HG02885 (cell line): ENCODE results near the gene TERT.

ENCODE experiments used
- ATAC-seq: cut with Tn5 transposase; IDR thresholded peaks from one replicate; pipeline ENCODE4 v1.9.1; 2021; ENCODE audit warnings: mild to moderate bottlenecking; ENCODE audit not compliant: unreplicated experiment, poor library complexity

TERT gene

GRCh38 chr5:1224631-1225030 lies 70.2 kb downstream of the TERT start:
- no peak for ATAC-seq

DNA sequence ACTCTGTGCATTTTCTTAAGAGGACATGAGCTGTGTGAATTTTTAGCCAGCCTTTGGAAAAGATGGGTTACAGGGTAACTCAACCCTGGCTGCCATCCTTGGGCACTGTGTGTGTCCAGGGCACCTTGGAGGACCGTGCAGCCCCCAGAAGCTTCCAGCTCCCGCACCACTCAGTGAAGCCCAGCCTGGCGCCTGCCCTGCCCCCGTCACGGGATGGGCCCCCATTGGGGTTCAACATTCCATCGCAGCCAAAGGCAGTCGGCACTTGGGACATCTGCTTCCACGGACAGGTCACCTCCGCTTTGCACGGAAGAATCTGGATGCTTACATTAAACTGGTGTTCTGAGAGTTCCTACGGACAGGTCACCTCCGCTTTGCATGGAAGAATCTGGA lies 71.6 kb downstream of the TERT start:
- no peak for ATAC-seq

DNA sequence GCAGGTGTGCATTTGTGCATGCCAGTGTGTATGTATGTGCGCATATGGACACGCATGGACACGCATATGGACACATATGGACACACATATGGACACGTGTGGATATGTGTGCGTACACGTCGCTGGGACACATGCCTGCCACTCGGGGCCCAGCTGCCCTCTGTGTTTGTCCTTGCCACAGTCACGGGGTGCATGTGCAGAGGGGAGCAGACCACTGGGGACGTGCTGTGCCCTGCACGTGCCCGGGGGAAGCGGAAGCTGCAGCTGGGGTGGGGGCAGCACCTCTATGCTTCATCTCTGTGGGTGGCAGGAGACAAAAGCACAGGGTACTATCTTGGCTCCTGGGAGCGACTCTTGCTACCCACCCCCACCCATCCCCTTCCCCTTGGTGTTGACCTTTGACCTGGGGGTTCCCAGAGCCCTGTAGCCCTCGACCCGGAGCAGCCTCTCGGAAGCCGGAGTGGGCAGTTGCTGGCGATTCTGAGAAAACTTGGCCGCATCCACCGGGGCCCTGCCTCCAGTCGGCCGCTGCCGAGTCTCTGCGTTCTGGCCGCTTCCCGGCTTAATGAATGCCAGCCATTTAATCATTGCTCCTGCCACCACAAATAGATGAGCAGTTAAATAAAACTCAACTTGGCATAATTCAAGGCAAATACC lies 72.1 kb downstream of the TERT start:
- ATAC-seq = no peak

GRCh38 chr5:1222147-1222546 lies 72.7 kb downstream of the TERT start:
- ATAC-seq = no peak

GRCh38 chr5:1221721-1222120 lies 73.1 kb downstream of the TERT start:
- no peak for ATAC-seq

GRCh38 chr5:1220831-1221230 lies 74.0 kb downstream of the TERT start:
- ATAC-seq = no peak

- no peak for ATAC-seq
These were observed 74.5 kb downstream of the TERT start for GRCh38 chr5:1220351-1220750.

GRCh38 chr5:1219768-1220100 lies 75.1 kb downstream of the TERT start:
- ATAC-seq = no peak

- ATAC-seq = no peak
These were observed 75.6 kb downstream of the TERT start for GRCh38 chr5:1219098-1219767.

DNA sequence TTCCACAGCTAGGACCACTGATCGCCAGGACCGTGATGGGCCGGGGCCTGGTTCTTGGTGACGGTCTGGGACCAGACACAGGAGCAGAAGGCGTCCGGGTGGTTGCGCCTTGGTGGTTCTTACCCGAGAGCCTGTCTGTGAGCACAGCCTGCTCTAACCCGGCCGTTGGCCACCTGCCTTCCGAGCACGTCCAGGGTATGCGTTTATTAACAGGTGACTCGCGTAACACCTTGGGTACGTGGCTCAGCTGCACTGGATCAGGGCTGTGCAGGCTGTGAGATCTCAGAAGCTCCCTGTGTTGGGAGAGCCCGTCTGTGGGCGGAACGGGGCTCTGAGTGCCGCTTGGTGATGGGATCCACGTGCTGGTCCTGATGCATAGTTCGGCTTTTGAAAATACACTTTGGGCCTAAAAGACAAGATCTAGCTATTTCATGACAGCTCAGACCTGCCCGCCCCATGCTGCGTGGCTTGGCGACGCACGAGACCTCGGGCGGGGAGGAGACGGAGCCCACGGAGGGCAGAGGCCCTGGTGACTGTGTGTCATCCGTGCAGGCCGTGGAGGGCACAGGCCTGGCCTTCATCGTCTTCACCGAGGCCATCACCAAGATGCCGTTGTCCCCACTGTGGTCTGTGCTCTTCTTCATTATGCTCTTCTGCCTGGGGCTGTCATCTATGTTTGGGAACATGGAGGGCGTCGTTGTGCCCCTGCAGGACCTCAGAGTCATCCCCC lies 76.4 kb downstream of the TERT start:
- no peak for ATAC-seq

- no peak for ATAC-seq
These were observed 77.2 kb downstream of the TERT start for GRCh38 chr5:1217596-1218206.

- ATAC-seq = no peak
These were observed 78.0 kb downstream of the TERT start for GRCh38 chr5:1216918-1217295.

GRCh38 chr5:1216211-1216917 lies 78.5 kb downstream of the TERT start:
- ATAC-seq = no peak

- no peak for ATAC-seq
These were observed 79.4 kb downstream of the TERT start for GRCh38 chr5:1215320-1216096.

- ATAC-seq = no peak
These were observed 80.0 kb downstream of the TERT start for GRCh38 chr5:1214936-1215220.

- ATAC-seq = no peak
These were observed 80.5 kb downstream of the TERT start for GRCh38 chr5:1214163-1214935.

DNA sequence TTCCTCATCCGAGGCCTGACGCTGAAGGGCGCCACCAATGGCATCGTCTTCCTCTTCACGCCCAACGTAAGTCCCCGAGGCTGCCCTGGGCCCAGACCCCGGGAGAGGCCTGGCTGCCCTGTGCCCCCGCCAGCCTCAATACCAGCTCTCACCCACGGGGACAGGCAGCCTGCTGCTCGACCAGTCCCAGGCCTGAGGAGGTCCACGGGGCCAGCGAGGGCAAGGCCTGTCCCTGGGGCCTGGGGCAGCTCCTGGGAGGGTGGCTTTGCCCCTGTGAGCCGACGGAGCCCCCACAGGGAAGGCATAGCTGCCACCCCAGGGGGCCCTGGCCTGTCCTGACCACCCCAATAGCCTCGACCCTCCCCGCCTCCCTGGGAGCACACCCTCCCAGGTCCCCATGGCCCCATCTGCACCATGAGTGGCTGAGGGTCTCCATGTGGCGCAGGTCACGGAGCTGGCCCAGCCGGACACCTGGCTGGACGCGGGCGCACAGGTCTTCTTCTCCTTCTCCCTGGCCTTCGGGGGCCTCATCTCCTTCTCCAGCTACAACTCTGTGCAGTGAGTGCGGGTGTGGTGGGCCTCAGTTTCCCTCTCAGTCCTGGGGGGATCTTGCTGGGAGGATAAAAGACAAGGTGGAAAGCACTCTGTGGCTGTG lies 81.2 kb downstream of the TERT start:
- no peak for ATAC-seq

DNA sequence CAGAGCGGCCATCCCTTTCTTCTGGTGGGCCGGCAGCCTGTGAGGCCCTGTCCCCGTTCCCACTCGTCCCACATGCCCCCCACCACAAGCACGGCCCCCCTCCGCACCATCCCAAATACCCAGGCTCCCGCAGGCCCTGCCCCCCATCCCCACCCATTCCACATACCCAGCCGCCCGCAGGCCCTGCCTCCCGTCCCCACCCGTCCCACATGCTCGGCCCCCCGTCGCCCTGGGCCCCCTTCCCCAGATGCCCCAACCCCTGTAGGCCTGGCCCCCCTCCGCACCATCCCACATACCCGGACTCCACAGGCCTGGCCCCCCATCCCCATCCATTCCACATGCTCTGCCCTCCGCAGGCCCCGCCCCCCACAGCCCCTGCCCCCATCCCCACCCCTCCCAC lies 82.0 kb downstream of the TERT start:
- ATAC-seq = no peak

DNA sequence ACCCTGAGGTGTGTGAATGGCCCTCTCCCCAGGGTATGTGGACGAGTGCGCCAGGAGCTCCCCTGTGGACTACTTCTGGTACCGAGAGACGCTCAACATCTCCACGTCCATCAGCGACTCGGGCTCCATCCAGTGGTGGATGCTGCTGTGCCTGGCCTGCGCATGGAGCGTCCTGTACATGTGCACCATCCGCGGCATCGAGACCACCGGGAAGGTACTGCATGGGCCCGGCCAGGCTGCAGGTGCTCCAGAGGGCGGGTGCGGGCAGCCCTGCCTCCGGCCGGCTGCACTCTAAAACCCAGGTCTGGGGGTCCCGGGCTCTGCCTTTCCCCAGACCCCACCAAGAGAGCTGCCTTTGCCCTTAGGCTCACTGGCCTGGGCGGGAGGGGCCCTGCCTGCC lies 82.6 kb downstream of the TERT start:
- no peak for ATAC-seq
